IPS-18a (cell line): ENCODE data around the gene FLYWCH2.
"Not testable (repeated sequence)": the region's sequence is repeated elsewhere in the genome, so short reads cannot be mapped to it uniquely, and the experiment has no call there.

Source experiments
- H3K27ac ChIP-seq: one replicate; pipeline ENCODE4 v1.5.1; 2013; ENCODE audit warnings: low read length
- H3K27me3 ChIP-seq: one replicate; pipeline ENCODE4 v1.6.1; 2013; ENCODE audit warnings: mild to moderate bottlenecking, low read length; ENCODE audit not compliant: control insufficient read depth, insufficient read depth
- H3K36me3 ChIP-seq: one replicate; pipeline ENCODE4 v1.6.1; 2013; ENCODE audit warnings: low read depth, low read length; ENCODE audit not compliant: control insufficient read depth
- H3K4me1 ChIP-seq: one replicate; pipeline ENCODE4 v1.6.1; 2013; ENCODE audit warnings: low read depth, low read length; ENCODE audit not compliant: control insufficient read depth
- H3K4me3 ChIP-seq: one replicate; pipeline ENCODE4 v1.5.1; 2013; ENCODE audit warnings: low read length
- H3K9ac ChIP-seq: one replicate; pipeline ENCODE4 v1.6.1; 2013; ENCODE audit warnings: mild to moderate bottlenecking, low read length, moderate library complexity
- H3K9me3 ChIP-seq: one replicate; pipeline ENCODE4 v1.6.1; 2013; ENCODE audit warnings: low read depth, low read length; ENCODE audit not compliant: control insufficient read depth

FLYWCH2 gene

GRCh38 chr16:2898831-2899563, 16.0 kb downstream of the FLYWCH2 start:
- no peak overlapping the region for H3K27ac ChIP-seq
- no peaks in the 10 kb centered on the region for H3K9me3 ChIP-seq
- H3K9ac ChIP-seq, result no peak overlapping the region
- H3K27me3 ChIP-seq, result no peaks in the 10 kb centered on the region
- no peak overlapping the region for H3K4me3 ChIP-seq
- no peaks in the 10 kb centered on the region for H3K36me3 ChIP-seq
- H3K4me1 ChIP-seq, result no peaks in the 10 kb centered on the region

DNA sequence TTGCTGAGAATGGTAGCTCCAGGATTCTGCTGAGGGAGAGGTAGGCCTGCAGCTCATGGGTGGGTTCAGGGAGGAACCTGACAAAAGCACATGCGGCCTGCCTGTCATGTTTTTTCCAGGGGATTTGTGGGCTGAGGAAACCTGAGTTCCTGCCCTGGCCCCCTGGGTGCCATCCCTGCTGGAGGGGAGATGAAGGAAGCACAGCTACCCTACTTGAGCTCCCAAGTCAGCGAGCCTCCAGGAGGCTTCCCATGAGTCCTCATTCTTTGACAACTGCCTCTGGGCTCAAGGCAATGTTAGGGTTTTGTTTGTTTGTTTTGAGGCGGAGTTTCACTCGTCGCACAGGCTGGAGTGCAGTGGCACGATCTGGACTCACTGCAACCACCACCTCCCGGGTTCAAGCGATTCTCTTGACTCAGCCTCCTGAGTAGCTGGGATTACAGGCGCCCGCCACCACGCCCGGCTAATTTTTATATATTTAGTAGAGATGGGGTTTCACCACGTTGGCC, 16.6 kb downstream of the FLYWCH2 start:
- Histone ChIP-seq H3K9ac (no peak overlapping the region), H3K27me3 (no peaks in the 10 kb centered on the region), H3K27ac (no peak overlapping the region), H3K9me3 (no peaks in the 10 kb centered on the region), H3K36me3 (no peaks in the 10 kb centered on the region), H3K4me1 (no peaks in the 10 kb centered on the region), H3K4me3 (no peak overlapping the region)

DNA sequence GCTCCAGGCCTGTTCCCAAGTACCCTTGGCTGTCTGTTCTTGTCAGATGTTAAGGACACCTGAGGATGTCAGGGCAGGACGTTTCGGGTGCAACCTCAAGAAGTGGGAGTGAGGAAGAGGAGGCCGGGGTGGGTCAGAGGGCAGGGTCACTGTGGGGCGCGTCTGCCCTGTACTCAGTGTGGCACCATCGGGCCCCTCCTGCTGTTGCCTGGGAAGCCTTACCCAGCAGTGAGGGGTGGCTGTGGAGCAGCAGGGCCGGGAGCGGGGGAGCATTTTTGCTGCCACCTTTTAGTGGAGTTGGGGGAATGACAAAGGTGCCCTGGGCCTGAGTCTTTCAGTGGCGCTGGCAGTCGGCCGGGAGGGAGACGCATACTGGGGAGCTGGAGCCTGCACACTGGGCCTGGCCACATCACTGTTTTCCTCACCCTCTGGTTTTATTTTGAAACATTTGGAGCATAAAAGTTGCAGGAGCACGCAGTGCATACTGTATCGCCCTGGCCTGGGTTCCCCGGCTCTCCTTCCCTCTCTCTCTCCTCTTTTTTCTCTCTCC, 17.6 kb downstream of the FLYWCH2 start:
- Histone ChIP-seq H3K4me1 (no peaks in the 10 kb centered on the region), H3K36me3 (no peaks in the 10 kb centered on the region), H3K9me3 (no peaks in the 10 kb centered on the region), H3K4me3 (no peak overlapping the region), H3K27me3 (no peaks in the 10 kb centered on the region), H3K27ac (no peak overlapping the region), H3K9ac (no peak overlapping the region)

- Histone ChIP-seq H3K27me3 (no peaks in the 10 kb centered on the region), H3K4me3 (no peak overlapping the region), H3K36me3 (no peaks in the 10 kb centered on the region), H3K27ac (no peak overlapping the region), H3K9me3 (no peaks in the 10 kb centered on the region), H3K4me1 (no peaks in the 10 kb centered on the region), H3K9ac (no peak overlapping the region)
Measured at GRCh38 chr16:2902337-2903130, 19.5 kb downstream of the FLYWCH2 start.

GRCh38 chr16:2904100-2904921, 21.3 kb downstream of the FLYWCH2 start:
- H3K9ac ChIP-seq, result peak overlapping the region; percentile 78

DNA sequence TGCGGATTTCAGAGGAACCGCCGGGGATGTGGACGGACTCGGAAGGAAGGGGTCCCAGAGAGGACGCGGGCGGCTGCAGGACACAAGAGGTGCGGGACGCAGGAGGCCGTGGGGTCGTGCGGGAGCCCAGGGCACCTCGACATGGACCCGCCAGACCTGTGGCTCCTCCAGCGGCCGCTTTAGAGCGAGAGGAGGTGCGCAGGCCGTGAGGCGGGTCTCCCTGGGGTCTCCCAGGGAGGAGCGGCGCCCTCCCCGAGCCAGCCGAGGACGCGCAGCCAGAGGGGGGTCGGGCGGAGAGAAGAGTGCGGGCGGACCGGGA, 21.9 kb downstream of the FLYWCH2 start:
- no peaks in the 10 kb centered on the region for H3K36me3 ChIP-seq
- H3K4me3 ChIP-seq, result peak overlapping the region; percentile 86
- no peaks in the 10 kb centered on the region for H3K9me3 ChIP-seq
- peak overlapping the region; percentile 45 for H3K27ac ChIP-seq
- H3K27me3 ChIP-seq, result no peaks in the 10 kb centered on the region
- H3K4me1 ChIP-seq, result no peaks in the 10 kb centered on the region
- peak overlapping the region; percentile 78 for H3K9ac ChIP-seq

More at GRCh38 chr16:2904100-2904921, 21.3 kb downstream of the FLYWCH2 start:
- no peaks in the 10 kb centered on the region for H3K4me1 ChIP-seq
- peak overlapping the region; percentile 86 for H3K4me3 ChIP-seq
- H3K27ac ChIP-seq, result peak overlapping the region; percentile 45
- no peaks in the 10 kb centered on the region for H3K9me3 ChIP-seq
- H3K27me3 ChIP-seq, result no peaks in the 10 kb centered on the region
- H3K36me3 ChIP-seq, result no peaks in the 10 kb centered on the region

- H3K4me1 ChIP-seq, result no peaks in the 10 kb centered on the region
- H3K9me3 ChIP-seq, result no peaks in the 10 kb centered on the region
- H3K9ac ChIP-seq, result peak overlapping the region; percentile 78
- H3K4me3 ChIP-seq, result peak overlapping the region; percentile 86
- H3K27ac ChIP-seq, result no peak overlapping the region
- no peaks in the 10 kb centered on the region for H3K27me3 ChIP-seq
- no peaks in the 10 kb centered on the region for H3K36me3 ChIP-seq
Measured at GRCh38 chr16:2905241-2905987, 22.4 kb downstream of the FLYWCH2 start.

DNA sequence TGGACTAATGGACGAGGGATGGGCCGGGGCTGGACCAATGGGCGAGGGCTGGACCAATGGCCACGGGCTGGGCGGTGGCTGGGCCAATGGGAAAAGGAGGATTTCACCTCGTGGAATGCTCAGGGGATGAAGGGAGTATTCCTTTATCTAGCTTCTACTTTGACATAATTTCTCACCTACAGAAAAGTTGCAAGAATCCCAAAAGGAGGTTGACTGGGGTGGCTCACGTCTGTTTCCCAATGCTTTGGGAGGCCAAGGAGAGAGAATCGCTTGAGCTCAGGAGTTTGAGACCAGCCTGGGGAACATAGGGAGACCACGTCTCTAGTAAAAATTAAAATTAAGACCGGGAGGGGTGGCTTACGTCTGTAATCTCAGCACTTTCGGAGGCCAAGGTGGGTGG, 23.0 kb downstream of the FLYWCH2 start:
- Histone ChIP-seq H3K4me1 (no peaks in the 10 kb centered on the region), H3K9ac (peak overlapping the region; percentile 1), H3K4me3 (peak overlapping the region; percentile 14), H3K27ac (no peak overlapping the region), H3K27me3 (no peaks in the 10 kb centered on the region), H3K36me3 (no peaks in the 10 kb centered on the region), H3K9me3 (no peaks in the 10 kb centered on the region)

- not testable (repeated sequence) for H3K36me3 ChIP-seq, H3K27me3 ChIP-seq, H3K4me1 ChIP-seq, H3K9ac ChIP-seq, H3K4me3 ChIP-seq, H3K9me3 ChIP-seq, H3K27ac ChIP-seq
Measured at GRCh38 chr16:2907084-2907753, 24.2 kb downstream of the FLYWCH2 start.

GRCh38 chr16:2910441-2910969, 27.5 kb downstream of the FLYWCH2 start:
- H3K9ac ChIP-seq, result no peak overlapping the region
- no peaks in the 10 kb centered on the region for H3K36me3 ChIP-seq
- no peaks in the 10 kb centered on the region for H3K9me3 ChIP-seq
- peaks cover 13% of the 10 kb centered on the region for H3K27me3 ChIP-seq
- no peak overlapping the region for H3K4me3 ChIP-seq
- H3K4me1 ChIP-seq, result peaks cover 6% of the 10 kb centered on the region
- H3K27ac ChIP-seq, result no peak overlapping the region
